NOMO-1 treated with dmso at 0.1 percent for 144 hours (cell line): ENCODE measurements around the gene NDUFA11.

Experiments used
- DNase-seq: peaks from one replicate; lab custom pipeline; 2025; ENCODE audit not compliant: unreplicated experiment; lab: John Stamatoyannopoulos, UW

NDUFA11 gene

GRCh38 chr19:5903624-5904351 is at the start of gene NDUFA11:
Gene NDUFA11 (minus strand): TSS chr19:5903790. CDS start chr19:5903708, 82 bp downstream.
- peak; percentile 94 for DNase-seq

GRCh38 chr19:5953030-5953589 is 49.5 kb upstream of the NDUFA11 start:
- no peak for DNase-seq

- DNase-seq = no peak
Measured at GRCh38 chr19:5952193-5953029, 48.8 kb upstream of the NDUFA11 start.

- DNase-seq = peak; percentile 6
Measured at GRCh38 chr19:5951338-5951861, 47.8 kb upstream of the NDUFA11 start.

- no peak for DNase-seq
Measured at GRCh38 chr19:5950741-5951140, 47.2 kb upstream of the NDUFA11 start.

GRCh38 chr19:5949792-5950305 is 46.3 kb upstream of the NDUFA11 start:
- no peak for DNase-seq

GRCh38 chr19:5948752-5949564 is 45.4 kb upstream of the NDUFA11 start:
- DNase-seq = no peak

- no peak for DNase-seq
Measured at GRCh38 chr19:5947435-5947834, 43.8 kb upstream of the NDUFA11 start.

GRCh38 chr19:5943623-5944022 is 40.0 kb upstream of the NDUFA11 start:
- no peak for DNase-seq

GRCh38 chr19:5943045-5943444 is 39.5 kb upstream of the NDUFA11 start:
- DNase-seq = no peak

- no peak for DNase-seq
Measured at GRCh38 chr19:5941673-5942072, 38.1 kb upstream of the NDUFA11 start.

GRCh38 chr19:5940260-5941208 is 36.9 kb upstream of the NDUFA11 start:
- no peak for DNase-seq

- DNase-seq = no peak
Measured at GRCh38 chr19:5937550-5937949, 34.0 kb upstream of the NDUFA11 start.

GRCh38 chr19:5936292-5936592 is 32.7 kb upstream of the NDUFA11 start:
- no peak for DNase-seq

GRCh38 chr19:5935473-5936291 is 32.1 kb upstream of the NDUFA11 start:
- no peak for DNase-seq

- DNase-seq = no peak
Measured at GRCh38 chr19:5934774-5935472, 31.3 kb upstream of the NDUFA11 start.

- DNase-seq = no peak
Measured at GRCh38 chr19:5934069-5934401, 30.4 kb upstream of the NDUFA11 start.

- DNase-seq = no peak
Measured at GRCh38 chr19:5933391-5934068, 29.9 kb upstream of the NDUFA11 start.
